GM19240 (cell line): ENCODE data around the gene CENPH.
"Not testable (repeated sequence)": the region's sequence is repeated elsewhere in the genome, so short reads cannot be mapped to it uniquely, and the experiment has no call there.

ENCODE experiments used
- DNase-seq: peaks from one replicate; pipeline ENCODE4 v3.0.0; 2011; ENCODE audit warnings: low spot score; ENCODE audit not compliant: insufficient read length

CENPH gene

DNA sequence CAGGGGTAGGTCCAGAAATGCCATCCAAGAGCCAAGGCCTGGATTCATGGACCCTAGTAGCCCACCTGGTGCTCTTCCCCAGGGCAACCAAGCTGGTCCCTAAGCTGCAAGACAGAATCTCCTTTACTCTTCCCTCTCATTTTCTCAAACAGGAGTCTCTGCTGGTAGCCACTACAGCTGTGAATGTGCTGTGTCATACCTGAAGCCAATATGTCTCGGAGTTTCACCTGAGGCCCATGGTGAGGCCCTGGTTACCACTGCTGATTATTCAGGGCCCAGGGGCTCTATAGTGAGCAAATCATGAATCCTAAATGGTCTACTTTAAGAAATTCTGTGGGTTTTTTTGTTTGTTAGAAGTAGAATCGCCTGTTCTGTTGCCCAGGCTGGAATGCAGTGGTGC lies 61.2 kb downstream of the CENPH start:
- DNase-seq, result no peak

DNA sequence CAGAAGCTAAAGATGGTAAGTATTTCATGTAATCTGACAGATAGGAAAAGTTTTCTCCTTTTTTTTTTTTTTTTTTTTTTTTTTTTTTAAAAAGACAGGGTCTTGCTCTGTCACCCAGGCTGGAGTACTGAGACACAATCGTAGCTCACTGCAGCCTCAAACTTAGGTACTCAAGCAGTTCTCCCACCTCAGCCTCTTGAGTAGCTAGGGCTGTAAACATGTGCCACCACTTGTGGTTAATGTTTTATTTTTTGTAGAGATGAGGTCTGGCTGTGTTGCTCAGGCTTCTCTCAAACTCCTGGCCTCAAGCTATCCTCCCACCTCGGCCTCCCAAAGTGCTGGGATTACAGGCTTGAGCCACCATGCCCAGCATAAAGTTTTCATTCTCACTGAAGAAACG lies 63.1 kb downstream of the CENPH start:
- DNase-seq, result no peak

GRCh38 chr5:69255940-69256339 lies 66.6 kb downstream of the CENPH start:
- not testable (repeated sequence) for DNase-seq

- DNase-seq, result no peak
These were observed 68.2 kb downstream of the CENPH start for GRCh38 chr5:69257577-69257976.
